PC-9 (cell line): ENCODE measurements around the gene CTAG1B.
"Not testable (repeated sequence)": the region's sequence is repeated elsewhere in the genome, so short reads cannot be mapped to it uniquely, and the experiment has no call there.

Experiments
- CTCF ChIP-seq: fragments of 200-600 bp; sonication (generic); conservative IDR thresholded peaks from 2 replicates; pipeline ENCODE4 v1.6.1; 2017; ENCODE audit warnings: mixed run types, antibody characterized with exemption, mild to moderate bottlenecking, moderate library complexity
- EZH2 ChIP-seq: fragments of 200-600 bp; sonication (generic); IDR thresholded peaks from 2 replicates; pipeline ENCODE4 v1.8.0; 2017; ENCODE audit warnings: antibody characterized with exemption, low read depth

GRCh38 chrX:154573061-154573460, 46.0 kb downstream of the CTAG1B start:
- TF ChIP-seq CTCF, EZH2: not testable (repeated sequence)
